NCI-H748 (cell line): ENCODE results near the gene DMRT3.

Source experiments
- DNase-seq: peaks from one replicate; lab custom pipeline; 2025; ENCODE audit not compliant: unreplicated experiment; lab: John Stamatoyannopoulos, UW

The DMRT3 gene, protein sequence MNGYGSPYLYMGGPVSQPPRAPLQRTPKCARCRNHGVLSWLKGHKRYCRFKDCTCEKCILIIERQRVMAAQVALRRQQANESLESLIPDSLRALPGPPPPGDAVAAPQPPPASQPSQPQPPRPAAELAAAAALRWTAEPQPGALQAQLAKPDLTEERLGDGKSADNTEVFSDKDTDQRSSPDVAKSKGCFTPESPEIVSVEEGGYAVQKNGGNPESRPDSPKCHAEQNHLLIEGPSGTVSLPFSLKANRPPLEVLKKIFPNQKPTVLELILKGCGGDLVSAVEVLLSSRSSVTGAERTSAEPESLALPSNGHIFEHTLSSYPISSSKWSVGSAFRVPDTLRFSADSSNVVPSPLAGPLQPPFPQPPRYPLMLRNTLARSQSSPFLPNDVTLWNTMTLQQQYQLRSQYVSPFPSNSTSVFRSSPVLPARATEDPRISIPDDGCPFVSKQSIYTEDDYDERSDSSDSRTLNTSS

DNA sequence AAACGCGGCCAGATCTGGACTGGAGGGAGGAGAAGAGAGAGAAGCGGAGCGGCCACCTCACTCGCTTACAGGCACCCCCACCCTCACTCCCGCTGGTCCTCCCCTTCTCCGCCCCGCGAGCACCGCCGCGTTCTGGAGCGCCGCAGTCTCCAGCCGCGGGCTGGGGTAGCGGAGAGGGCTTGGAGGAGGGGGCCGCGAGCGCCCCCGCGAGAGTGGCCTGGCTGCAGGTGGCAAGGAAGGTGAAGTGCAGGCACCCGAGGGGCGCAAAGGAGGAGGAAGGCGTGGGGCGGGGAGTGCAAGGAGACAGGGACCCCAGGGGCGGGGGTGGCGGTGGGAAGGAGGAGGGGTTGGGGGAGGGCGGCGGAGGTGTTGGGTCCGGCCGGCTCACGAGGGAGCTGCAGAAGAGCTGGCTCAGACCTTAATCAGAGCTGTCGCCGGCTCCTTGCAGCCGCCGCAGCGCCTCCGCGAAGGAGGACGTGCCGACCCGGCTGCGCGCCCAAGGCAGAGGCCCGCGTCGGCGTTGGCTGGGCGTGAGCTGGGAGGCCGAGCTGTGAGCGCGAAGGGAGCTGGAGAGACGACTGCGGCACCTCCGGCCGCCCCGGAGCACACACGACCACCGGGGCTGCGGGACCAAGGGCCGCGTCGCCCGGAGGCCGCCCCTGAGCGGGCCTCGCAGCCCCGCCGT lies at the start of gene DMRT3:
Gene DMRT3 (plus strand): TSS at position 398 of the 685 bp plus-strand sequence. CDS start 347 bp downstream, outside the sequence.
- DNase-seq = peak; percentile 80

DNA sequence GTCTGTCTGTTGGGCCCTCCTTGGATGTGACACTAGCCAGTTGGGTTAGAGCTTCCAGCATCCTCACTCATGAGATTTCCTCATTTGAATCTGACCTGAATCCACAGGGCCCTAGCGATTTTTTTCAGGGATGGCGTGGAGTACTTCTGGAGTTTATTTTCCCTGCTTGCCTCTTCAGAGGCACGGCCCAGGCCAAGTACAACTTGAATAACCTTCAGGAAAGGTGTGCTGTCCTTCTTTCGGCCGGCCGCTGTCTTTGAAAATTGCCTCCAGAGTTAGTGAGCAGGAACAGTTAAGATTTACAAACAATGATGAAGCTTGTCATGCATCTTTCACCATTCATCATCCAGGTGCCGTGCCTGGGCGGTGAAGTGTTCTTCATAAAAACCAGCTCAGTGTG lies 49.5 kb upstream of the DMRT3 start:
- no peak for DNase-seq

DNA sequence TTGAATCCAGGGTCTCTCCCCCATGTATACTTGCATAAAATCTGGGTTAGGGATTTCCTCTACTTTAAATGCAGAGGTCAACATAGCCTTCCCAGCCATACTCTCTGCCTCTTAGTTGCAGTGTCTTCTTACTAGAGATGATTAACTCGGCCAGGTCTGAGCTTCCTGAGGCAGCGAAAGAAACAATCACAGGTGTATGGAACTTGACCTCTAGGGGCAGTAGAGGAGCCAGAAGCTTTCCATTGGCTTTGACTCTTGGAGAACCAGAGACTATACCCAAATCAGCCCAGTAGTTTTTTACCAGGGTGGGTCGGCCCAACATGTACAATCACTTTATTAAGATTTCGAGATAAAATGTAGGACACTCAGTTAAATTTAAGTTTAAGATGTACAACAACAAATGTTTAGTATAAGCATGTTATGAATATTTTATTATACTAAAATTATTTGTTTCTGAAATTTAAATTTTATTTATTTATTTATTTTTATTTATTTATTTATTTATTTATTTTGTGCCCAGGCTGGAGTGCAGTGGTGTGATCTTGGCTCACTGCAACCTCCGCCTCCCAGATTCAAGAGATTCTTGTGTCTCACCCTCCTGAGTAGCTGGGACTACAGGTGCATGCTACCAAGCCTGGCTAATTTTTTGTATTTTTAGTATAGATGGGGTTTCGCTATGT lies 48.0 kb upstream of the DMRT3 start:
- DNase-seq = peak; percentile 37

DNA sequence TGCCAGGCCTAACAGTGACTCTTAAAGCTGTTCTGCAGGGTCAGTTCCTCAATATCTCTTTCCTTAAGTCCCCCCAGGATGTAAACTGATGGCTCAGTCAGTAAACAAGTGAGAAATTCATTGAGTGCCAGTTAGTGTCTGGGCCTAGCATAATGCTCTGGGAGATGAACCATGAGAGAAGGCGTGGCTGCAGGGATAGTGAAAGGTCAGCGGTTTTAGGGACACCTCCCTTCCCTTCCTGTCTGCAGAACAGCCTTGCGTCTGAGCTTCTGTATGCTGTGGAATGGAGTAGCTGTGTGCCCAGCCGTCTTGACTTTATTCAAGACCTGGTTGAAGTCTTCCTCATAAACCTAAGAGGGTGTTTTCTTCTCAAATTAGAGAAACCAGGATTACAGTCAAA lies 46.7 kb upstream of the DMRT3 start:
- DNase-seq = no peak

DNA sequence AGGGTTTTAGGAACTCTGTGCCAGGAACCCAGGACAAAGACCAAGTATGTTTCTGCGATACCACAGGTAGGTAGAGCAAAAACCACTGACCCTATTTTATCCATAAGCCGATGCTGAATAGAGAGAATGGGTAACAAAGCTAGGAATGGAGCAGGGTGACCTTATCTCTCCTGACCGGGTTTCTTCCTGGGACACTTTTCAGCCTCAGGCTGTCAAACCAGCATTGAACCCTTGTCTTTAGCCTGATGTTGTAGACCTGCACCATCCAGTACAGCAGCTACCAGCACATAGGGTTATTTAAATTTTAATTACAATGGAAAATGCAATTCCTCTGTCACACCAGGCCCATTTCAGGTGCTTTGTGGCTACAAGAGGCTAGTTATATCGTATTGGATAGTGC lies 43.1 kb upstream of the DMRT3 start:
- DNase-seq = no peak

DNA sequence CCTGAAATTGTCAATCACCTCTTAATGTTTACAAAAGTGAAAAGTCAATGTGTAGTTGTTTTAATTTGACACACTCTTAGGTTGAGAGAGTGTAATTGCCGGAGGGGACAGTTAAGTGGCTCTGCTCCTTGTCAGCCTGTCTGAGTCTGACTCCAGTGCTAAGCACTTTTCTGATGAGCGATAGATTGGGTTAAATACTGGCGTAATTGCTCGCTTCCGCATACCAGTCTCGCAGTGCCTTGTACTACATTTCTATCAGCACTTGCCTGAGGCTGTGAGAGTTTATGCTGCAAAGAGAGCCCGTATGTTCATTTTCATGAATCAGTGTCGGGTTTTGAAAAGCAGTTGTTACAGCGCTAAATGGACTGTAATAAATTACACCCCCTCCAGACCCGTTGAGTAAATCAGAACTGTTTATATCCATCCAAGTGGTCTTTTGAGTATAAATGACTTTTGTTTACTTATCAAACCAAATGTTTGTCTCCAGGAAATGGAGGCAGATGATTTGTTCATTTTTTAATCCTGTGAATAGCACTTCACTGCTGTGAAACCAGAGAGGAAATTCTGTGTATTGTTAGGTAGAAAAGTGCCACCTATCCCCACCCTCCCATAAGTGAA lies 41.0 kb upstream of the DMRT3 start:
- DNase-seq = peak; percentile 98

DNA sequence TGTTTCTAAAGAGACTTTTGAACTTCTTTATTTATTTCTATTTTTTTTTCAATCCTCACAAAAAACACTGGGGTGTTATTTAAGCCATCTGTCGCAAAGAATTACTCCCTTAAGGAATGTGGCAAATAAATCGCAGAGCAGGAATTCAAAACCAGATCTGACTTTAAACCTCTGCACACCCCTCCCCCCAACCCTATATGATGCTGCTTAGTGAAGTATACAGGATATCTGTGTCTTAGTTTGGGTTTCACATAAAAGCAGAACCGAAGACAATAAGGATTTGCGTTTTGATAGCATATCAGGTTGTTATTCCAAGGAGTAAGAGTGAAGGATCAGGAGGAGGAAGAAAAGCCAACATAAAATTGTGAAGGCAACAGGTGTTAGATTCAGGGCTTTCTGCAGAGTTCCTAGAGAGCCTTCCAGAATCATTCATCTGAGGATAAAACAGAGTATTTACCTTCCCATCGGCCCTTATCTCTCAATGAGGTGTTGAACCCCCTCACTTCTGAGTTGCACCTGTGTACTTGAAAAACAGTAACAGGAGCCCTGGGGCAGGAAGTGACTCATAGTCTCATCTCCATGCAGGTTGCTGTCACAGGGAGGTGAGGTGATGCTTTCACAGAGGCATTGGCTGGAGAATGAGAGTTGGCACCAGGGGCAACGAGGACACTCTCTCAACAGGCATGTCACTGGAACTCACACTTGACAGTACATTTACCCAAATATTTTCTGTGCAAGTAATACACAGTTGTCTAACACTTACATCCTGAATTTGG lies 33.5 kb upstream of the DMRT3 start:
- peak; percentile 36 for DNase-seq

DNA sequence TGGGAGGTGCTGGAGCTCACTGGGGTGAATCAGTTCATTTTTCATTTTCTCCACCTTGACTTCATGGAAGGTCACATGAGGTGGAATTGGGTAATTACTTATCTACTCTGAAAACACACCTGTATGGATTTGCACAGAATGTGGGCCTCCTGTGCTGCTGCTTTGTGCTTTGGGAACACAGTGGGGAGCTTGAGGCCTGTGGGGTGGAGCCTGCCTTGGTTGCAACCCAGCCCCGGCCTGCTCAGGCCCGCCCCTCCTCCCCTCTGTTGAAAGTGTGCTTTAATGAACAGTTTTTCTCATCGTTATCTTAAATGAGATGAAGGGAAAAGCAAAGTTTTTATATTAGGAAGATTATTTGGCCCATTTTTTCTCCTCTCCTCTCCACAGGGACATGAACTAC lies 28.5 kb upstream of the DMRT3 start:
- DNase-seq = no peak

DNA sequence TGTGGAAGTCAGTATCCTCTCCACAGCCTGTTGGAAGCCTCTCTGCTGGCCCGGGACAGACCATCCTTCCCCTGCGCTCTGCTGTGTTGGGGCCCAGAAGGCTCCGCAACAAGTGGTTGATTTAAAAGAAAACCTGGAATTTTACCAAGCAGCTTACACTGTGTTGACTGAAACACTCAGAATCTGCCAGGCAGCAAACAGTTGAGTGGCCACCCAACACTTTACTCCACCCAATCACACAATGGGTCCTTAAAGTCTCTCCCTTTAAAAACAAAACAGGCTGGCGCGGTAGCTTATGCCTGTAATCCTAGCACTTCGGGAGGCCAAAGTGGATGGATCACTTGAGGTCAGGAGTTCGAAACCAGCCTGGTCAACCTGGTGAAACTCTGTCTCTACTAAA lies 28.0 kb upstream of the DMRT3 start:
- DNase-seq = no peak

DNA sequence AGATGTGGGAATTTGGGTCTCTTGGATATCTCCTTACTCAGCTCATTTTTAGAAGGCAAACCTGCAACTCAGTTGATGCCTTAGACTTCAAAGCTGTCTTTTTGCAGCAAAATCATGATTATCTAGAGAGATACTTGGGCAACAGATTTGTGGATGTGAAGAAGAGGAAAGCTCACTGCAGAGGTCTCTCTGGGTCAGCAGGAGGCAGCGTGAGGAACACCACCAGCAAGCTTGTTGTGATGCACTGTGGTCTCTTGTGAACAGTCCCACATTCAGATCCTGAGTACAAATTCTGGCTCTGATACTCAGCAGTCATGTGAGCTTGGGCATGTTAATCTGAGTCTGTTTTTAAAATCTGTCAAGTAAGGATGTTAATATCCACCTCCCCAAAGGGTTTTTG lies 26.3 kb upstream of the DMRT3 start:
- DNase-seq = no peak

DNA sequence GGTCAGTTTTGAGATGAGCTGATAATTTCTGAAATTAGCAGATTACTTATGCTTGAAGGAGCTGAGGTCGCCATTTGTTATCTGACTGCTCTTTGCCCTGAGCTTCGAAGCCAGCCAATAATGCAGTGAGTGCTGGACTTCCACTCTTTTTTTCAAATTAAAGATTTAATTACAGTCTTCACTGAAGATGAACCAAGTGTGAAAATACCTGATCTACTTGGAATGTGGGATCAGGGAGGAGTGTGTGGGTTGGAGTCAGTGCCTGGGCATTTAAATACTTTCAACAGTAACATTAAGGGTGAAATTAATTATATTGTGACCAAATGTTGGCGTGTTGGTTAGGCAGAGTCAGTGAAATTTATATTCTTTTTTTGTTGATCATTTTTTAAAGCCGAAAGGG lies 23.9 kb upstream of the DMRT3 start:
- no peak for DNase-seq

DNA sequence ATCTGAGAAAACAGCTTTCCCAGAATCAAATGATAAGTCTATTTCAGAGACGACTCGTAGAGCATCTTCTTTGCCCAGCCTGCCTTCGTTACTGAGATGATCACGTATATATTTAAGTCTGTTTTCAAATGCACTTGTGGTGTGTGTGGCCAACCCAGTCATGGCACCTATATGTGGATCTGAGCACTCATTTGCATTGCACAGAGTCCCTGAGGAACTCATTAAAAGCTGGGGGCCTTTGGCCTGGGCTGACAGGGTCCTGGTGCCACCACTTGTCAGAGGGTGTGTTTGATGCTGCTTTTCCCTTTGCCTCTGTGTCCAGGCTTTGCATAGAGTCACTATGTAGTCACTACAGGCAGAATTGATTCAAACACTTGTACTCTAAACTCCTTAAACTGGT lies 17.4 kb upstream of the DMRT3 start:
- DNase-seq = no peak

DNA sequence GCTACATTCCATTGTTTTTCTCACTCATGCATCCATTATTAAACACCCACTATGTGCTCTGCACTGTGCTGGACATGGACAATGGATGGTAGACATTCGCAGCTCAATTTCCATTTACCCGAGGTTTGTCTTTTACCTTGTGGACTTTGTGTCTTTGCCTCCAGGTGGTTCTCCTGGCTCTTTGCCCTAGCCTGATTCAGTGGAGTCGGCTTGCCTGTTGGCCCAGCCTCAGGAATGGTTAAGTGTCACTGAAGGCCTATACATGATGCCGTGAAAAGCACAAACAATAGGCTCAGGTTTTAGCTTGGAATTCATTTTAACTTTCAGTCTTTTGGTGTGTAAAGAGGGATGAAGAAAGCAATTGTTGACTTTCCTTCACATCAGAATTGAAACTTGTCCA lies 16.5 kb upstream of the DMRT3 start:
- DNase-seq = no peak

DNA sequence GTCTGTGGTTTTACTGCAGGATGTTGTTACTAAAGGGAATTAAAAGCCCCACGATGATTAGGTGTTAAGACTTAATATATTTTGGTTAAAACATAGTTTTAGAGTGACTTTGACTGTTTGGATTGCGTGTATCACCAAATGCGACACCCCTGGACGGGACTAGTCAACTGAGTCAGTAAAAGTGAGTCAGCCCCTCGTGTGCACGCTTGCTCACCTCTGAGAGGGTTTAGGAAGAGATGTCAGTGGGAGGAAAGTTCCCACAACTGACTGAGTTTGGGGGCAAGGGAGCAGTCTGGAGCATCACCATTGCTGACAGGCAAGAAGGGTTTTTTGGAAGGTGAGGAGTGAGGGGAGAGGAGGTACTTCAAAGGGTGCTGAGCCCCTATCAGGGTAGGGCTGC lies 14.4 kb upstream of the DMRT3 start:
- DNase-seq = no peak

DNA sequence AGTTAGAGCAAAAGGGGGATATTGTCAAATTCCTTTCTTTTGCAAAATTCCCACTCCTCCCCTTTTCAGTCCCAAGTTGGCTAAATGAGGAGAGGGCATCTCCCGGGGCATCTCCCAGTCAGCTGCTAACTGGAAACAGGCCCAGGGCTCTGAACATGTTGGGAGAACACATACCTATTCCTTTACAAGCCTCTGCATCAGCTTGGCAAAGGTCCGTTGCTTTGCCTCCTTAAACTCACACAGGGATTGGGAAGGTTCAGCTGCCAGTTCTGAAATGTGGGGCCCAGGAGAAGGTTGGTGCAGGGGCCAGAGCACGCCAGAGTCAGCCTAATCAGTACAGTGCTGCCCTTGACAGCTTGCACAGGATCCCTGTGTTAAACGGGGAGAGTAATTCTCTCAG lies 11.0 kb upstream of the DMRT3 start:
- DNase-seq = no peak

DNA sequence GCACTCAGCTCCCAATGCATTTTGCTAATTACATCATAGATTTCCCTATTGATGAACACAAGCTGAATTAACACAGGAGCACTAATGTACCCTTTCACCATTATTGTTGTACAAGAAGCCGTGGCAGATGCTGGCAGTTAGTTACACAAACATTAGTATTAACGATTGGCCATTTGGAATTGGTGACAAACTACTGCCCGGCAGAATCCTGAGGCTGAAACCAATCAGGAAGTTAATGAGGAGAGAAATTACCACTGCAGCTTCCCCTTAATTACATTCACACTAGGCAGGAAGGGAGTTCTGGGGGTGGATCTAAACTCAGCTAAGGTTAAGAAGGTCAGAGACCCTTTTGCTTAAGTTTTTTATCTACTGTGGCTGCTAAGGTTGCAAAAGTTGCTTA lies 9.6 kb upstream of the DMRT3 start:
- peak; percentile 64 for DNase-seq

DNA sequence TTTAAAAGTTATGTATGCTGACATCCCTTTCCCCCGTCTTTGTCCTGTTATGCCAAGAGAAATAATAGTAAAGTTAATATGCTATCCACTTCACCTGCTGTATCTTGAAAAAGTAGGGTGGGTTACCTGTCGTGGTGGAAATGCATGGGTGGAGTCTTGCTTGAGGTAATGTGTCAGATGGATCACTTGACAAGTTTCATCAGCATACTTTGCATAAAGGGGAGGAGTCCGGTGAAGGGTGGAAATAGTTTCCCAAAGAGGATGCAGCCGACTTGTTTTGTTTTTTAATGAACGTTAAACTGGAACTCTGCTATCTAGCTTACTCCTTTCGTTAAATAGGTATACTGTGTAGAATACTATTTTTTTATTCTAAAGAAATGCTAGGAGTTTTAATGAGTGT lies 9.0 kb upstream of the DMRT3 start:
- DNase-seq = peak; percentile 42

DNA sequence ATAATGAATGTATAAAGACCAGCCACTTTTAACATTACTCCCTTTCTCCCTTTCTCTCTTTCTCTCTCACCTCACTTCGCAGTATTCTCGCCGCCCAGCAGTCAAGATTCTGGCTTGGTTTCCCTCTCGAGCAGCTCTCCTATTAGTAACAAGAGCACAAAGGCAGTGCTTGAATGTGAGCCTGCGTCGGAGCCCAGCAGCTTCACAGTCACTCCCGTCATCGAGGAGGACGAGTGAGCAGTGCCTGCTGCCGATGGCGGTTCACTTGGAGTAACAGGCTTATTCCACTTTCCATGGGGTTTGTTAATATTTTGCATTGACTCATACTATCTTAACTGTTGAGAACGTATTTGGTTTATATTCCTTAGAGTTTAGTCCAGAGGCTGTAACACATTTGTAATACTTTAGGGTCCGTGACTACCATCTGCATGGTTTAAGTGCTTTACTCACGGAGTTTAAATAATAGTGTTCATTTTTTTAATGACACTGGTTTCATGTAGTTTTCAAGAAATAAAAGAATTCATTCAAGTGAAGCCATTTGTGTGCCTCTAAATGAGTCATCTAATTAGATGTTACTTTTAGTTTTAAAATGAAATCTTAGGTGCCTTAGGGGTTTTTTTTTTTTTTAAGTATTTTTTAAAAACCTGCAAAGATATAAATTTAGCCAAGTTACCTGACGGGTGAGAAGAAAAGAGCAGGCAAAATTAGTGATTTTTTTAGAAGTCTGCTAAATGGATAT lies 8.4 kb upstream of the DMRT3 start:
- DNase-seq = peak; percentile 78

DNA sequence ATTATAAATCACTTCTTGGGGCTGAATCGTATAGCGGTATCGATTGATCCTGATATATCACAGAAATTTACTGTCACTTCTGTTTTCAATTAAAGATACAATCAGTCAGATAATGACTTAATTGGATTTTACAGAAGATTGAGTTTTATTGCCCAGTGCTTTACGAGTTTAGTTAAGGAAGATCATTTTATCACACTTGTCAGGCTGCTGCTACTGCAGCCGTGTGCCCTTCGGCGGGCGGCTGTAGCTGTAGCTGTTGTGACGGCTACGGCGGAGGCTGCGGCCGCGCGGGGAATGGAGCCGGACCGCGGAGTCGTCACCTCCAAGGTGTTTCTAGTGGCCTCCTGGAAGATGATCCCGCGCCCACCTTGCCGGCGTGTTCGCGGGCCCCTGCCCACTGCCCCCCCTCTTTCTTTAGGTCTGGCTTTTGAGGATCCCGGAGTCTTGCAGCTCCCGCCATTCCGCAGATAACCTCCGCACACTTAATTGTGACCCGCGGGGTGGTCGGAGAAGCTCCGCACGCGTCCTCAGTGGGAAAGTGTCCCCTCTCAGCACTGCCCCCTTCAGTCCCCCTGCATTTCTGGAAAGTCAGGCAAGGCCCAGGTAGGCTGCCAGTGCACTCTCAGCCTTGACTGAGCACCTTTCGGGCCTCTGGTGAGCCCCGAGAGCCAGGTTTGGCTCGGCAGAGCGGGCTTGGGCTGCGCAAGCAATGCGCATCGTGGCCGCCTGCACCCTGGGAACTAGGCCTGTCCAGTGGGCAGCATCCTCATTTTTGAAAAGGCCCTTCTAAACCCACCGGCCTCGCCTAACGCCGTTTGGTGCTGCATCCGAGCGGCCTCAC lies 6.9 kb upstream of the DMRT3 start:
- DNase-seq = no peak
